HT1080 (cell line): ENCODE results near the gene SPDYE6. TPM values are rescaled to one million over a fixed set of nuclear protein-coding genes. Genes with fewer than 3 reads are reported as not detected.

Experiments
- small RNA-seq: library from RNA; depleted of rRNA; stranded (forward); fragments of <200 nt; gene quantifications from one replicate; pipeline ENCODE3, GENCODE V24; 2014
- total RNA-seq: library from RNA; depleted of rRNA; stranded (reverse); fragments of >200 nt; shearing (Covaris generic); gene quantifications from 2 replicates; pipeline ENCODE4 v1.2.3, GENCODE V29; 2014; rRNA removed

The SPDYE6 gene
- total RNA-seq, 1 experiment from 2014 or later: not detected

Small RNA genes within 50 kb of the gene (small RNA-seq; reads per million reads assigned to genes)
- not detected for gene AC091390.4
- gene MIR548O: not detected
- gene RF00019: not detected

Other genes with a start within 250 kb of the SPDYE6 start
- gene SH2B2, start 69.6 kb downstream of the SPDYE6 start, total RNA-seq: 0.90 and 1.2 TPM in 2 replicates
- gene PRKRIP1, start 39.9 kb upstream of the SPDYE6 start, total RNA-seq: 19.9 and 21.1 TPM in 2 replicates
- 41.0 and 60.3 TPM in 2 replicates for gene ORAI2, start 77.1 kb upstream of the SPDYE6 start, total RNA-seq
- 27.3 and 28.2 TPM in 2 replicates for gene ALKBH4, start 108.4 kb upstream of the SPDYE6 start, total RNA-seq
- 49.3 and 55.6 TPM in 2 replicates for gene LRWD1, start 108.5 kb upstream of the SPDYE6 start, total RNA-seq
- 81.7 and 93.9 TPM in 2 replicates for gene POLR2J, start 122.5 kb upstream of the SPDYE6 start, total RNA-seq
- gene RASA4B, start 161.3 kb upstream of the SPDYE6 start, total RNA-seq: 0.67 and 1.2 TPM in 2 replicates
- gene UPK3BL2, start 187.3 kb upstream of the SPDYE6 start, total RNA-seq: 4.7 and 6.4 TPM in 2 replicates
- not detected in 2 replicates for gene SPDYE2, start 194.8 kb upstream of the SPDYE6 start, total RNA-seq
- gene POLR2J3, start 216.1 kb upstream of the SPDYE6 start, total RNA-seq: 20.6 and 32.1 TPM in 2 replicates